Liver (tissue), 9 donors: Measurements from ENCODE around the gene FAM241B. TPM values are rescaled to one million over a fixed set of nuclear protein-coding genes. Genes with fewer than 3 reads are reported as not detected.

Experiments
- DNase-seq: peaks from one replicate; pipeline ENCODE4 v3.0.0-alpha.2; 2017; ENCODE audit warnings: low spot score
- H3K27ac ChIP-seq, 2 donors: one replicate each; pipeline ENCODE4 v1.7.0; 2013; ENCODE audit warnings: inconsistent platforms in 2 of 2, low read length in 2 of 2, control low read depth in 1 of 2, low read depth in 1 of 2, mild to moderate bottlenecking in 1 of 2
- H3K27me3 ChIP-seq, 4 donors: one replicate each; pipeline versions ENCODE4 v1.6.1 to v1.7.0; 2013; ENCODE audit warnings: low read length in 3 of 4, inconsistent platforms in 1 of 4, mild to moderate bottlenecking in 1 of 4, moderate library complexity in 1 of 4; ENCODE audit not compliant: control insufficient read depth in 4 of 4, insufficient read depth in 4 of 4
- H3K36me3 ChIP-seq, 4 donors: one replicate each; pipeline versions ENCODE4 v1.6.1 to v1.7.0; 2013; ENCODE audit warnings: low read length in 3 of 4, mild to moderate bottlenecking in 3 of 4, low read depth in 1 of 4, moderate library complexity in 1 of 4; ENCODE audit not compliant: control insufficient read depth in 4 of 4, insufficient read depth in 3 of 4
- H3K4me1 ChIP-seq, 4 donors: one replicate each; pipeline versions ENCODE4 v1.6.1 to v1.7.0; 2013; ENCODE audit warnings: low read length in 3 of 4, mild to moderate bottlenecking in 3 of 4, moderate library complexity in 1 of 4; ENCODE audit not compliant: control insufficient read depth in 4 of 4, insufficient read depth in 4 of 4
- H3K4me3 ChIP-seq, 3 donors: one replicate each; pipeline versions ENCODE4 v1.6.1 to v1.7.0; 2013; ENCODE audit warnings: low read length in 3 of 3, control low read depth in 1 of 3, low read depth in 1 of 3, mild to moderate bottlenecking in 1 of 3
- H3K9ac ChIP-seq, 2 donors: one replicate each; pipeline ENCODE4 v1.7.0; 2013; ENCODE audit warnings: low read length in 2 of 2, mild to moderate bottlenecking in 2 of 2, moderate library complexity in 2 of 2, control low read depth in 1 of 2, low read depth in 1 of 2
- H3K9me3 ChIP-seq, 4 donors: one replicate each; pipeline versions ENCODE4 v1.6.1 to v1.7.0; 2013; ENCODE audit warnings: low read length in 3 of 4; ENCODE audit not compliant: control insufficient read depth in 4 of 4
- EGR1 ChIP-seq, 2 donors: IDR thresholded peaks; 2 replicates each; pipeline ENCODE4 v1.6.1; 2016 to 2018; ENCODE audit warnings: antibody characterized with exemption in 2 of 2, low read depth in 2 of 2
- FOXA1 ChIP-seq: IDR thresholded peaks from 2 replicates; pipeline ENCODE4 v1.6.1; 2016; ENCODE audit warnings: antibody characterized with exemption
- FOXA2 ChIP-seq: IDR thresholded peaks from 2 replicates; pipeline ENCODE4 v1.6.1; 2016; ENCODE audit warnings: antibody characterized with exemption
- GABPA ChIP-seq, 2 donors: IDR thresholded peaks in 1 of 2; conservative IDR thresholded peaks in 1 of 2; 2 replicates each; pipeline ENCODE4 v1.6.1; 2016; ENCODE audit warnings: antibody characterized with exemption in 2 of 2, mild to moderate bottlenecking in 1 of 2, moderate library complexity in 1 of 2
- HNF4A ChIP-seq, 2 donors: conservative IDR thresholded peaks; 2 replicates each; pipeline ENCODE4 v1.6.1; 2016; ENCODE audit warnings: antibody characterized with exemption in 2 of 2, mild to moderate bottlenecking in 2 of 2
- HNF4G ChIP-seq: IDR thresholded peaks from 2 replicates; pipeline ENCODE4 v1.6.1; 2016; ENCODE audit warnings: antibody characterized with exemption
- JUND ChIP-seq, 2 donors: IDR thresholded peaks; 2 replicates each; pipeline ENCODE4 v1.6.1; 2016; ENCODE audit warnings: antibody characterized with exemption in 2 of 2
- NR2F2 ChIP-seq: IDR thresholded peaks from 2 replicates; pipeline ENCODE4 v1.6.1; 2016; ENCODE audit warnings: antibody characterized with exemption
- RAD21 ChIP-seq, 2 donors: IDR thresholded peaks; 2 replicates each; pipeline ENCODE4 v1.6.1; 2016; ENCODE audit warnings: antibody characterized with exemption in 2 of 2, mild to moderate bottlenecking in 2 of 2
- RXRA ChIP-seq, 2 donors: IDR thresholded peaks; 2 replicates each; pipeline ENCODE4 v1.6.1; 2017 to 2018; ENCODE audit warnings: antibody characterized with exemption in 2 of 2, mild to moderate bottlenecking in 1 of 2
- SP1 ChIP-seq: IDR thresholded peaks from 2 replicates; pipeline ENCODE4 v1.6.1; 2018; ENCODE audit warnings: antibody characterized with exemption, mild to moderate bottlenecking
- TAF1 ChIP-seq: conservative IDR thresholded peaks from 2 replicates; pipeline ENCODE4 v1.6.1; 2016; ENCODE audit warnings: antibody characterized with exemption, mild to moderate bottlenecking
- YY1 ChIP-seq: IDR thresholded peaks from 2 replicates; pipeline ENCODE4 v1.6.1; 2016; ENCODE audit warnings: antibody characterized with exemption, mild to moderate bottlenecking
- WGBS: extraction: QIAGEN DNeasy Blood & Tissue Kit; methylation state at CpG from one replicate; pipeline ENCODE4 v1.1.7; 2013; 5-methylcytosine and 5-hydroxymethylcytosine counted together
- polyA plus RNA-seq, 2 donors: library from polyadenylated mRNA; stranded (reverse) in 1 of 2; unstranded in 1 of 2; fragments of 200-250 nt in 1 of 2; fragments of >200 nt in 1 of 2; fragmentation: Nextera tagmentation in 1 of 2; extraction: Ambion mirVana in 1 of 2; gene quantifications; one replicate each; pipeline versions ENCODE4 v1.2.1 to v1.2.3, GENCODE V29; 2013 to 2015
- total RNA-seq, 2 donors: library from RNA; depleted of rRNA; stranded (reverse); fragments of >200 nt; gene quantifications; one replicate each; pipeline ENCODE4 v1.2.3, GENCODE V29; 2014
- TF ChIP-seq, protein P1 (sequence below): IDR thresholded peaks from 2 replicates; pipeline ENCODE4 v1.6.1; 2016; ENCODE audit warnings: antibody characterized with exemption
- TF ChIP-seq, protein P2 (sequence below): fragments of 150-350 bp; IDR thresholded peaks from 2 replicates; pipeline ENCODE4 v1.5.1; 2017; ENCODE audit warnings: improper control_type of control experiment, low read depth, low read length; ENCODE audit not compliant: missing input control
- TF ChIP-seq, protein P3 (sequence below): IDR thresholded peaks from 2 replicates; pipeline ENCODE4 v1.6.1; 2016; ENCODE audit warnings: antibody characterized with exemption
- TF ChIP-seq, protein P4 (sequence below): IDR thresholded peaks from 2 replicates; pipeline ENCODE4 v1.6.1; 2016; ENCODE audit warnings: antibody characterized with exemption
- TF ChIP-seq, protein P5 (sequence below): IDR thresholded peaks from 2 replicates; pipeline ENCODE4 v1.6.1; 2016; ENCODE audit warnings: antibody characterized with exemption, mild to moderate bottlenecking
- donor health status: healthy.
- donor health status: healthy.
- donor health status: healthy.
- donor health status: healthy.
- donor health status: healthy.

Gene FAM241B
- total and polyA plus RNA-seq, 4 donors = 0.84 to 2.5 (median 1.7) TPM

DNA sequence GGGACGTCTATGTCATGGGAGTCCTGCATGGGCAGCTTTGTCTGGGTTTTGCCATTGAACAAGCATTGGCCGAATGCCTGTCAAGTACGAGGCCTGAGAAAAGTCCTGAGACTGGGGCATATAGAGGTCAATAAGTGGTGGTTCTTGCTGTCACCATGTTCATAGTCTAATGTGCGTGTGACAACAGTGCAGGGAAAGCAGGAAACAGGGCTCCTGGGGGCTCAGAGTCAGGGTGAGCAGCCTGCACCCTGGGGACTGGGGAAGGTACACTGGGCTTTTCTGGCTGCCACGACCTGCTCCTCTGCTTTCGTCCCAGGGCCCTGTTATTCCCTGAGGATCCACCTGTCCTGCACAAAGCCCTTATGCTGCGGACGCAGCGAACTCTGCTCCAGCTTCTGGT is 21.3 kb downstream of the FAM241B start:
- 78% methylated on average over 9 of the region's 9 CpGs for WGBS
- no peak overlapping the region for H3K27ac ChIP-seq
- DNase-seq = no peak
- H3K36me3 ChIP-seq = no peaks in the 10 kb centered on the region
- TF ChIP-seq HNF4G = no peak
- TF ChIP-seq, protein P1, sequence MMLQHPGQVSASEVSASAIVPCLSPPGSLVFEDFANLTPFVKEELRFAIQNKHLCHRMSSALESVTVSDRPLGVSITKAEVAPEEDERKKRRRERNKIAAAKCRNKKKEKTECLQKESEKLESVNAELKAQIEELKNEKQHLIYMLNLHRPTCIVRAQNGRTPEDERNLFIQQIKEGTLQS = no peak
- TF ChIP-seq EGR1 (IDR thresholded peaks at IDR 0.05; ENCODE audit: low read depth in 2 of 2) = no peak
- TF ChIP-seq, protein P2, sequence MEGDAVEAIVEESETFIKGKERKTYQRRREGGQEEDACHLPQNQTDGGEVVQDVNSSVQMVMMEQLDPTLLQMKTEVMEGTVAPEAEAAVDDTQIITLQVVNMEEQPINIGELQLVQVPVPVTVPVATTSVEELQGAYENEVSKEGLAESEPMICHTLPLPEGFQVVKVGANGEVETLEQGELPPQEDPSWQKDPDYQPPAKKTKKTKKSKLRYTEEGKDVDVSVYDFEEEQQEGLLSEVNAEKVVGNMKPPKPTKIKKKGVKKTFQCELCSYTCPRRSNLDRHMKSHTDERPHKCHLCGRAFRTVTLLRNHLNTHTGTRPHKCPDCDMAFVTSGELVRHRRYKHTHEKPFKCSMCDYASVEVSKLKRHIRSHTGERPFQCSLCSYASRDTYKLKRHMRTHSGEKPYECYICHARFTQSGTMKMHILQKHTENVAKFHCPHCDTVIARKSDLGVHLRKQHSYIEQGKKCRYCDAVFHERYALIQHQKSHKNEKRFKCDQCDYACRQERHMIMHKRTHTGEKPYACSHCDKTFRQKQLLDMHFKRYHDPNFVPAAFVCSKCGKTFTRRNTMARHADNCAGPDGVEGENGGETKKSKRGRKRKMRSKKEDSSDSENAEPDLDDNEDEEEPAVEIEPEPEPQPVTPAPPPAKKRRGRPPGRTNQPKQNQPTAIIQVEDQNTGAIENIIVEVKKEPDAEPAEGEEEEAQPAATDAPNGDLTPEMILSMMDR = no peak
- TF ChIP-seq, protein P3, sequence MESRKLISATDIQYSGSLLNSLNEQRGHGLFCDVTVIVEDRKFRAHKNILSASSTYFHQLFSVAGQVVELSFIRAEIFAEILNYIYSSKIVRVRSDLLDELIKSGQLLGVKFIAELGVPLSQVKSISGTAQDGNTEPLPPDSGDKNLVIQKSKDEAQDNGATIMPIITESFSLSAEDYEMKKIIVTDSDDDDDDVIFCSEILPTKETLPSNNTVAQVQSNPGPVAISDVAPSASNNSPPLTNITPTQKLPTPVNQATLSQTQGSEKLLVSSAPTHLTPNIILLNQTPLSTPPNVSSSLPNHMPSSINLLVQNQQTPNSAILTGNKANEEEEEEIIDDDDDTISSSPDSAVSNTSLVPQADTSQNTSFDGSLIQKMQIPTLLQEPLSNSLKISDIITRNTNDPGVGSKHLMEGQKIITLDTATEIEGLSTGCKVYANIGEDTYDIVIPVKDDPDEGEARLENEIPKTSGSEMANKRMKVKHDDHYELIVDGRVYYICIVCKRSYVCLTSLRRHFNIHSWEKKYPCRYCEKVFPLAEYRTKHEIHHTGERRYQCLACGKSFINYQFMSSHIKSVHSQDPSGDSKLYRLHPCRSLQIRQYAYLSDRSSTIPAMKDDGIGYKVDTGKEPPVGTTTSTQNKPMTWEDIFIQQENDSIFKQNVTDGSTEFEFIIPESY = no peak
- TF ChIP-seq JUND (IDR thresholded peaks at IDR 0.05) = no peak
- no peak for TF ChIP-seq FOXA2
- no peak for TF ChIP-seq SP1
- no peak for TF ChIP-seq RXRA (IDR thresholded peaks at IDR 0.05)
- TF ChIP-seq GABPA (IDR thresholded peaks at IDR 0.05 in 1 of 2, conservative IDR thresholded peaks at IDR 0.05 in 1 of 2) = no peak
- no peak for TF ChIP-seq FOXA1
- TF ChIP-seq, protein P4, sequence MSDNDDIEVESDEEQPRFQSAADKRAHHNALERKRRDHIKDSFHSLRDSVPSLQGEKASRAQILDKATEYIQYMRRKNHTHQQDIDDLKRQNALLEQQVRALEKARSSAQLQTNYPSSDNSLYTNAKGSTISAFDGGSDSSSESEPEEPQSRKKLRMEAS = no peak
- no peak for TF ChIP-seq TAF1
- no peak for TF ChIP-seq NR2F2
- TF ChIP-seq HNF4A (conservative IDR thresholded peaks at IDR 0.05) = no peak
- no peak for TF ChIP-seq RAD21 (IDR thresholded peaks at IDR 0.05)
- TF ChIP-seq, protein P5, sequence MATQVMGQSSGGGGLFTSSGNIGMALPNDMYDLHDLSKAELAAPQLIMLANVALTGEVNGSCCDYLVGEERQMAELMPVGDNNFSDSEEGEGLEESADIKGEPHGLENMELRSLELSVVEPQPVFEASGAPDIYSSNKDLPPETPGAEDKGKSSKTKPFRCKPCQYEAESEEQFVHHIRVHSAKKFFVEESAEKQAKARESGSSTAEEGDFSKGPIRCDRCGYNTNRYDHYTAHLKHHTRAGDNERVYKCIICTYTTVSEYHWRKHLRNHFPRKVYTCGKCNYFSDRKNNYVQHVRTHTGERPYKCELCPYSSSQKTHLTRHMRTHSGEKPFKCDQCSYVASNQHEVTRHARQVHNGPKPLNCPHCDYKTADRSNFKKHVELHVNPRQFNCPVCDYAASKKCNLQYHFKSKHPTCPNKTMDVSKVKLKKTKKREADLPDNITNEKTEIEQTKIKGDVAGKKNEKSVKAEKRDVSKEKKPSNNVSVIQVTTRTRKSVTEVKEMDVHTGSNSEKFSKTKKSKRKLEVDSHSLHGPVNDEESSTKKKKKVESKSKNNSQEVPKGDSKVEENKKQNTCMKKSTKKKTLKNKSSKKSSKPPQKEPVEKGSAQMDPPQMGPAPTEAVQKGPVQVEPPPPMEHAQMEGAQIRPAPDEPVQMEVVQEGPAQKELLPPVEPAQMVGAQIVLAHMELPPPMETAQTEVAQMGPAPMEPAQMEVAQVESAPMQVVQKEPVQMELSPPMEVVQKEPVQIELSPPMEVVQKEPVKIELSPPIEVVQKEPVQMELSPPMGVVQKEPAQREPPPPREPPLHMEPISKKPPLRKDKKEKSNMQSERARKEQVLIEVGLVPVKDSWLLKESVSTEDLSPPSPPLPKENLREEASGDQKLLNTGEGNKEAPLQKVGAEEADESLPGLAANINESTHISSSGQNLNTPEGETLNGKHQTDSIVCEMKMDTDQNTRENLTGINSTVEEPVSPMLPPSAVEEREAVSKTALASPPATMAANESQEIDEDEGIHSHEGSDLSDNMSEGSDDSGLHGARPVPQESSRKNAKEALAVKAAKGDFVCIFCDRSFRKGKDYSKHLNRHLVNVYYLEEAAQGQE = no peak
- TF ChIP-seq YY1 = no peak
- no peaks in the 10 kb centered on the region for H3K9me3 ChIP-seq
- peaks cover 0 to 2% (median 0%) of the 10 kb centered on the region in 4 donors for H3K4me1 ChIP-seq
- no peak overlapping the region for H3K4me3 ChIP-seq
- H3K27me3 ChIP-seq = no peaks in the 10 kb centered on the region
- H3K9ac ChIP-seq = no peak overlapping the region
